Amniotic epithelial cell (primary cell): ENCODE data around the gene DDX41.
"Not testable (repeated sequence)": the region's sequence is repeated elsewhere in the genome, so short reads cannot be mapped to it uniquely, and the experiment has no call there.

Experiments
- DNase-seq: peaks from one replicate; pipeline ENCODE4 v3.0.0-alpha.2; 2010; ENCODE audit warnings: low read depth

Gene DDX41

DNA sequence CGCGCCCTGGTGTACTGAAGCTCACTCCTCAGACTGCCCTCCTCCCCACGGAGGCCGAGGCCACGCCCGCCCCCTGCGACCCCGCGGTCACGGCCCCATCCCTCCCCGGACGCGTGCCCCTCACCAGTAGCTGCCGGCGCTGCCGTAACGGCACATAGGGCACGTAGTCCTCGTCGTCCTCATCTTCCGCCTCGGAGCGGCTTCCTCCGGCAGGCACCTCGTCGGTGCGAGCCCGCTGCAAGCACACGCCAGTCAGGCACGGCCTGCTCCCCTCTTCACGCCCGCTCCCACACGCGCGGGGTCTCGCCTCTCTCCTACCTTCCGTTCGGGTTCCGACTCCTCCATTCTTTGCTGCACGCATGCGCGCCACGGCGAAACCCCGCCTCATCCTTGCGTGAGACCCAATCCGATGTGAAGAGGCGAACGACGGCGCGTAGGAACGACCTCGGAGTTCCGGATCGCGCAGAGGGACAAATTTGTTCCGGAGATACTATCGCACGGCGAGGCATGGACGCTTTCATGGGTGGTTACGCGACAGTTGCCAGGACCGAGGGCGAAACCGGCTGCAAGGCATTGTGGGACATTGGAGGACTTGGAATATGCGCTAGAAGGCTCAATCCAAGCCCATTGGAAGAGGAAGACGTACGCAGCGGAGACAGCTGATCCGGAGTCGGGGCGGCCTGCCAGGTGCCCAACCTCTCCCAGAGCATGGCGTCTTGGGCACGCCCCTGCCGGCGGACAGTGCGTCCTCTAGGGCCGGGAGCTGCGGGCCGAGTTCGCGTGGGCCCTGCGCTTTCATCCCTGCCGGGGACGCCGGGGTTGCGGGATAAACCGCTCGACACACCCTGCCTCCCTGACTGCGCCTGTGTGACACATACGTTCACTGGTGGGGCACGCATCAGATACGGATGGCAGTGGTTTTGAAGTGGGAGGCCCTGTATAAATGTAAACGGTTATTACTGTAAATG is at the start of gene DDX41:
Gene DDX41, minus strand, starts transcription at position 361 of the 968 bp plus-strand sequence. Its CDS starts 16 bp downstream, at position 345.
- peak; percentile 98 for DNase-seq

DNA sequence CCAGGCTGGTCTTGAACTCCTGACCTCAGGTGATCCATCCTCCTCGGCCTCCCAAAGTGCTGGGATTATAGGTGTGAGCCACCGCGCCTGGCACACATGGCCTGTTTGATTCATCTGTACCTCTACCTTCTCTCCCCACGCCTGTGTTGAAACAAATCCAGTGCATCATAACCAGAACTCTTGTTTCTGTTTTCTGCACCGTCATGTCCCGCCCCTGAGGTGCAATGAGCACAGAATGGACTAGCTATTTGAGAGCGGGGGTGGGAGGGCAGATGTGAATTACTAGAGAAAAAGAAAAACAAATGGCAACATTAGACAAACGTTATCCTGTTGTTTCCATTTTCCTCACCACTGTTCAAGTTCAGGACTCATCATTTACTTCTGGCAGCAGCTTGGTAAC is 48.3 kb upstream of the DDX41 start:
- peak; percentile 46 for DNase-seq

DNA sequence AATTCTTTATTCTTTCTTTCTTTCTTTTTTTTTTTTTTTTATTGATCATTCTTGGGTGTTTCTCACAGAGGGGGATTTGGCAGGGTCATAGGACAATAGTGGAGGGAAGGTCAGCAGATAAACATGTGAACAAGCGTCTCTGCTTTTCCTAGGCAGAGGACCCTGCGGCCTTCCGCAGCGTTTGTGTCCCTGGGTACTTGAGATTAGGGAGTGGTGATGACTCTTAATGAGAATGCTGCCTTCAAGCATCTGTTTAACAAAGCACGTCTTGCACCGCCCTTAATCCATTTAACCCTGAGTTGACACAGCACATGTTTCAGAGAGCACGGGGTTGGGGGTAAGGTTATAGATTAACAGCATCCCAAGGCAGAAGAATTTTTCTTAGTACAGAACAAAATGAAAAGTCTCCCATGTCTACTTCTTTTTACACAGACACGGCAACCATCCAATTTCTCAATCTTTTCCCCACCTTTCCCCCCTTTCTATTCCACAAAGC is 42.7 kb upstream of the DDX41 start:
- not testable (repeated sequence) for DNase-seq

GRCh38 chr5:177557796-177558195 is 41.0 kb upstream of the DDX41 start:
- no peak for DNase-seq

GRCh38 chr5:177557041-177557647 is 40.4 kb upstream of the DDX41 start:
- no peak for DNase-seq

GRCh38 chr5:177555665-177556064 is 38.9 kb upstream of the DDX41 start:
- DNase-seq: no peak

DNA sequence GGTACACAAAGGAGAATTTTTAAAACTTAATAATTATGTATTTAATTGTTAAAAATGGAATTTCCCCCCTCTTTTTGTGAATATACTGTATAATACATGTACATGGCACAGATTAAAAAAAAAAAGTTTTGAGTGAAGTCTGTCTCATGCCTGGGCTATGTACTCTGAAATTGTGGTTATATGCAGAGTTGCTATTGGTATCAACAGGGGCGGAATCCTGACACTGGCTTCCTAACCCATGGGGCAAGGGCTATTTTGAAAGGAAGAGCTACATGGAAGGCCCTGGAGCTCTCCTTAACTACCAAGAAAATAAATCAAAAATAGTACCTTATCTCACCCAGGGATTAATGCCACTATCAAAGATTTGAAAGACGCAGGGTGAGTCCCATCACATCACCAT is 38.5 kb upstream of the DDX41 start:
- no peak for DNase-seq

- peak; percentile 84 for DNase-seq
Observed at GRCh38 chr5:177554474-177555111, 37.8 kb upstream of the DDX41 start, which contains the start of gene FAM193B. Gene FAM193B (minus strand): TSS chr5:177554563. CDS start chr5:177554458, 105 bp downstream.

DNA sequence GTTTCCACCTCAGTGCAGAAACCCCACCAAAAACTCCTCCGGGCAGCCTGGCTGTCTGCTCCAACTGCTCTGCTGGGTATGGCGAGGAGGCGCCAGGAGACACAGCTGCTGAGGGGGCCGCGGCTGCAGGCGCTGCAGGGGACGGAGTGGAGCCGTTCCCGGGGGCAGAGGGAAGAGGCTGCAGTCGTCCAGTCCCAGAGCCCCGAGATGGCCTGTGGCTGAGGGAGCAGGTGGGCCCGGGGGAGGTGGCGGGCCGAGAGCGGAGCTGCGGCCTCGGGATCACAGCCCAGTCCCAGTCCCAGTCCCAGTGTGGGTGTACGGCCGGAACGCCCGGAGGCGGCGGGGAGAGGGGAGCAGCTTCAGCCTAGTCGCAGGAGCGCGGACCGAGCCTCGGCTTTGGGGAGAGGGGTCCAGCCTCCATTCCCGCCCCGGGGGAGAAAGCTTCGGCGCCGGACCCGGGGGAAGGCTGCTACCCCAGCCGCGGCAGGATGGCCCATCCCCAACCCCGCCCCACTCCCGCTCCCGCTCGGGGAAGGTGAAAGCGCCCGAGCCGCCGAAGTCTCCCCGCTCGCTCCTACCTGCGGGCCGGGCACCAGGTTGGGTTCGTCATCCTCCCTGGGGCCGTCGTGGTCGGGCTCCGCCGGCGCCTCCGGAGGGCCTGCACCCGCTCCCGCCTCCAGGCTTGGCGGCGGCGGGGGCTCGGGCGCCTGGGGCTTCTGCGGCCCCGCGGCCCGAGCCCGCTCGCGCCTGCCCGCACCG is 37.1 kb upstream of the DDX41 start:
- no peak for DNase-seq

GRCh38 chr5:177552839-177553455 is 36.2 kb upstream of the DDX41 start:
- DNase-seq: peak; percentile 20

DNA sequence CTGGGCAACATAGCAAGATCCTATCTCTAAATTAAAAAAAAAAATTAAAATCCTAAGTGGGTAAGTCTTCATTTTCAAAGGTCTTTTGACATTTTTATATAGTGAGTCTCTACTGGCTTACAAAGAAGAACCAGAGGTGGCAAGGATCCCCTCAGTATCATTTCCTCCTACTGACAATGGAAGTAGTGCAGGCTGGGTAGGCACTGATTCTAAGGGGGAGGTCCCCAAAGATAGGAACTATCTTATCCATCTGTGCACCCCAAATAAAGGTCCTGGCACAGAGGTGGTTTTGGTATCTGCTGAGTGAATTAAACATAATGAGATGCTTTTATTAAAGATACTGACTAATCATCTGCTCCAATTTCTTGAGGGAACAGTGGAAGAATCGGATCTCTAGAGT is 33.4 kb upstream of the DDX41 start:
- DNase-seq: no peak

GRCh38 chr5:177548495-177548894 is 31.7 kb upstream of the DDX41 start:
- DNase-seq: no peak

GRCh38 chr5:177547736-177548135 is 31.0 kb upstream of the DDX41 start:
- no peak for DNase-seq

GRCh38 chr5:177546258-177546741 is 29.5 kb upstream of the DDX41 start:
- peak; percentile 99 for DNase-seq

DNA sequence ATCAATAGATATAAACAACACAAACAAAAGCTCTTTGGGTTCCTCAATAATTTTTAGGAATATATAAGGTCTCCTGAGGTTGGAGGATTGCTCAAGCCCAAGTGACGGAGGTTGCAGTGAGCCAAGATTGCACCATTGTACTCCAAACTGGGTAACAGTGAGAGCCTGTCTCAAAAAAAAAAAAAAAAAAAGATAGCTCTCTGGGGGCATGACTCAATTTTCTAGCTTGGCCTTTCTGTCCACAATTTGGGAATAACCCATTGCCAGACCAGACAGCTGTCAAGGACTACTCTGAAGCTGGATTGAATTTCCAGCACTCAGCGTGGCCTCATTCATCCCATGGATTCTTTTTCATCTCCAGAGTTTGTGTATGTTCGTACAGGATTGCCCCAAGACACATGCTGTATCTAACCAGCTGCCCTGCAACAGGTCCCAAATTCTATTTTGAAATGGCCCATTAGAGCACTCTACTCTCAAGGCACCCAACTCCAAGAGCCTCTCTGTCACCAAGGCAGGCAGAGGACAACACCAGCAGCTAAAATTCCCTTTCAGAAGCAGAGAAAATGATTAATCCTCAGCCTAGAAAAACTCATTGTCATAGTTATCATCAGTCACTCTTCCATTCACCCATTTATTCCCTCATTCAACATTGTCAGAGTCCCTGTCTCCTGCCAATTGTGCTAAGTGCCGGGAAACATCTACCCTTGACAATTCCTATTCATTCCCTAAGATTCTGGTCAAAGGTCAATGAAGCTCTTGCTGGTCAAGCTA is 28.9 kb upstream of the DDX41 start:
- DNase-seq: peak; percentile 90

- DNase-seq: no peak
Observed at GRCh38 chr5:177542816-177543465, 26.2 kb upstream of the DDX41 start.

DNA sequence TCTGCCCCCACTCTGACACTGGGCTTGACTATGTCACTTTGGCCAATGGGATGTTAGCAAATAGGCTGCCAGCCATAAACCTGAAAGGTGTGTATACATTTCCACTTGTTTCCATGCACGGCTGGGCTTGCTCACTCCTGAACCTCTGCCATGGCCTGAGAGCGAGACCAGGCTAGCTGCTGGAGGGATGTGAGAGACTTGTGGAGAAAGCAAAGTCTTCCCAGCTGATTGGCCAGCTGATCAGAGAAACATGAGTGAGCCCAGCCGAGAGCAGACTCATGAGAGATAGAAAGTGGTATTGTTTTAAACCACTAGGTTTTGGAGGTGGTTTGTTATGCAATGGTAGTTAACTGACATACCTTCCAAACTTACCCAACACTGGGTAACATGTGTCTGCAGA is 23.7 kb upstream of the DDX41 start:
- peak; percentile 36 for DNase-seq

DNA sequence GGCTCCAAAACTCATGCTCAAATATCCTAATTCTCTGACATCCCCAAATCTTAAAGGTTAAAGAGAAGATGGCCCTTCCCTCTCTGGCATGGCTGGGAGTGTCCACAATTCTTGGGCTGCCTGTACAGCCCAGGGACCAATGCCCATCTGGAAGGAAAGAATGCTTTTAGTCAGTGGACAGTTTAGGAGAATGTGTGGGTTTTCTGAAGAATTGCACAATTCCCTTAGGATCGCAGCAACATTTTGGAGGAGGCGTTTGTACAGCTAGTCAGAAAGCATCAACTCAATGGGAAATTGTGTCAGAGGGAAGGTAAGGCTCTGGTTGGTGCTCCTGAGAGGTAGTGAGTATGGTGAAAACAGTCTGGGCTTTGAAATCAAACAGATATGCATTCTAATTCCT is 22.6 kb upstream of the DDX41 start:
- peak; percentile 97 for DNase-seq

GRCh38 chr5:177538876-177539275 is 22.1 kb upstream of the DDX41 start:
- no peak for DNase-seq
